Measurements from ENCODE around the gene AFAP1. TPM values are rescaled to one million over a fixed set of nuclear protein-coding genes. Genes with fewer than 3 reads are reported as not detected.

Gene AFAP1
- total and polyA plus RNA-seq, 2 donors from 2014 or later = 2.6 to 26.3 TPM

DNA sequence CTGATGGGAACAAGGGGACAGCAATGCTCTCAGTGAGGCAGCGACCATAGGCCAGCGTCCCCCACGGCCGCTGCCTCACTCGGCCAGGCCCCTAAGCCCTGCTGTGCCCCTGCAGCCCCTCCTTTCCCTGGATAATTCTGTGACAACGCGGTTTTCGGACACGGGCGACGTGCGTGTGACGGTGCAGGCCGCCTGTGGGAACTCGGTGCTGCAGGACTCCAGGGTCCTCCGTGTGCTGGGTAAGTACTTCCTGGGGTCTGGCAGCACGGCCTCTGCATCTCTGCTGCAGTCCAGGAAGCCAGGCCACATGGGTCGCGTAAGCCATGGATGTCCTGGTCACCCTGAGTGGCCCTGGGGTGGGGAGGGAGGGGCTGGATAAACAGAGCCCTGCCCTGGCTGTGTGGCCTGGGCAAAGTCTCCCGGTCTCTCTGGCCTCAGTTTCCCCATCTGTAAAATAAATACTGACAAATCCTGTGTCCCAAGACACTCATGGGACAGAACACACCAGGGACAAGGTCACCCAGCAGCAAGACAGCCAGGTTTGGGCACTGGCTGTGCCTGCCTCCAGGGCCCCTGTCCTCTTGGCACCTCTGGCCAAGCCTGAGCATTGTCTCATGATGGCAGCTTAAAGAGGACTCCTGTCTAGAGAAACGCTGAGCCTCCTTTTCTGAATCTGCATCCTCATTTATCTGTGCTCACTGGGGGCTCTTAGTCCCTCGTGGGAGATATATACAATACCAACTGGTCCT is 212.8 kb downstream of the AFAP1 start:
- Histone ChIP-seq H3K4me3 (ENCODE audit: low read length in 3 of 3) (no peak overlapping the region), H3K9ac (ENCODE audit: low read length in 3 of 3) (no peak overlapping the region), H3K9me3 (ENCODE audit: control insufficient read depth in 2 of 3, insufficient read depth in 1 of 3, low read length in 3 of 3) (peaks cover 0 to 3% (median 0%) of the 10 kb centered on the region in 3 donors), H3K27ac (ENCODE audit: low read depth in 2 of 2, low read length in 2 of 2) (no peak overlapping the region), H3K4me1 (ENCODE audit: control insufficient read depth in 2 of 3, insufficient read depth in 2 of 3, low read depth in 1 of 3, low read length in 3 of 3) (no peaks in the 10 kb centered on the region), H3K27me3 (ENCODE audit: control insufficient read depth, insufficient read depth, low read length) (no peaks in the 10 kb centered on the region), H3K36me3 (ENCODE audit: control insufficient read depth in 2 of 3, insufficient read depth in 3 of 3, low read length in 3 of 3) (no peaks in the 10 kb centered on the region)
- TF ChIP-seq, protein P1, sequence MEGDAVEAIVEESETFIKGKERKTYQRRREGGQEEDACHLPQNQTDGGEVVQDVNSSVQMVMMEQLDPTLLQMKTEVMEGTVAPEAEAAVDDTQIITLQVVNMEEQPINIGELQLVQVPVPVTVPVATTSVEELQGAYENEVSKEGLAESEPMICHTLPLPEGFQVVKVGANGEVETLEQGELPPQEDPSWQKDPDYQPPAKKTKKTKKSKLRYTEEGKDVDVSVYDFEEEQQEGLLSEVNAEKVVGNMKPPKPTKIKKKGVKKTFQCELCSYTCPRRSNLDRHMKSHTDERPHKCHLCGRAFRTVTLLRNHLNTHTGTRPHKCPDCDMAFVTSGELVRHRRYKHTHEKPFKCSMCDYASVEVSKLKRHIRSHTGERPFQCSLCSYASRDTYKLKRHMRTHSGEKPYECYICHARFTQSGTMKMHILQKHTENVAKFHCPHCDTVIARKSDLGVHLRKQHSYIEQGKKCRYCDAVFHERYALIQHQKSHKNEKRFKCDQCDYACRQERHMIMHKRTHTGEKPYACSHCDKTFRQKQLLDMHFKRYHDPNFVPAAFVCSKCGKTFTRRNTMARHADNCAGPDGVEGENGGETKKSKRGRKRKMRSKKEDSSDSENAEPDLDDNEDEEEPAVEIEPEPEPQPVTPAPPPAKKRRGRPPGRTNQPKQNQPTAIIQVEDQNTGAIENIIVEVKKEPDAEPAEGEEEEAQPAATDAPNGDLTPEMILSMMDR (IDR thresholded peaks at IDR 0.05; ENCODE audit: borderline replicate concordance, extremely low read depth, insufficient read depth) = no peak
- intact Hi-C loops (cut with DNase I) = no loop called here
- FAIRE-seq (no peak), DNase-seq (no peak)

DNA sequence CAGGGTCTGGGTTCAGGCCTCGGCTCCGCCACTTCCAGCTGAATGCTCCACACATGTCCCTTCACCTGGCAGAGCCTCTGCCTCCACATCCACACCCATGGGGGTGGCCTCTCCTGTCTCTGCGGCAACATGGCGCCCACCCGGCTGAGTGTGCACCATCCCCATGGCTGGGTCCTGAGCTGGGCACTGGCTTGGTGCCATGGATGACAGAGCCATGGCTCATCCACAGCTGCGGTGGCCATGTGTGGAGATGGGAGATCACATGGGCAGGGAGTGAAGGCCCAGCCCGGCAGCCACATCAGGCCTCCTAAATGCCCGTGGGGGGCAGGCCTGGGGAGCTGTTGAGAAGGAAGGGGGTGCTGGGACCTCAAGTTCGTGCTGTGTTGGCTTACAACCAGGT is 213.7 kb downstream of the AFAP1 start:
- Histone ChIP-seq H3K9me3 (ENCODE audit: control insufficient read depth in 2 of 3, insufficient read depth in 1 of 3, low read length in 3 of 3) (peaks cover 0 to 3% (median 0%) of the 10 kb centered on the region in 3 donors), H3K4me1 (ENCODE audit: control insufficient read depth in 2 of 3, insufficient read depth in 2 of 3, low read depth in 1 of 3, low read length in 3 of 3) (no peaks in the 10 kb centered on the region), H3K4me3 (ENCODE audit: low read length in 3 of 3) (no peak overlapping the region), H3K27ac (ENCODE audit: low read depth in 2 of 2, low read length in 2 of 2) (no peak overlapping the region), H3K27me3 (ENCODE audit: control insufficient read depth, insufficient read depth, low read length) (no peaks in the 10 kb centered on the region), H3K9ac (ENCODE audit: low read length in 3 of 3) (no peak overlapping the region), H3K36me3 (ENCODE audit: control insufficient read depth in 2 of 3, insufficient read depth in 3 of 3, low read length in 3 of 3) (no peaks in the 10 kb centered on the region)
- DNase-seq = no peak
- TF ChIP-seq, protein P1 (IDR thresholded peaks at IDR 0.05; ENCODE audit: borderline replicate concordance, extremely low read depth, insufficient read depth) = no peak
- intact Hi-C loops (cut with DNase I) = no loop called here
- no peak for FAIRE-seq

GRCh38 chr4:7723625-7724024 is 216.0 kb downstream of the AFAP1 start:
- peaks cover 0 to 3% (median 0%) of the 10 kb centered on the region in 3 donors for H3K9me3 ChIP-seq (ENCODE audit: control insufficient read depth in 2 of 3, insufficient read depth in 1 of 3, low read length in 3 of 3)
- no peaks in the 10 kb centered on the region for H3K36me3 ChIP-seq (ENCODE audit: control insufficient read depth in 2 of 3, insufficient read depth in 3 of 3, low read length in 3 of 3)
- TF ChIP-seq, protein P1 (IDR thresholded peaks at IDR 0.05; ENCODE audit: borderline replicate concordance, extremely low read depth, insufficient read depth) = no peak

More at GRCh38 chr4:7723625-7724024, 216.0 kb downstream of the AFAP1 start:
- DNase-seq (no peak), FAIRE-seq (no peak)
- intact Hi-C loops (cut with DNase I) = no loop called here
- H3K4me3 ChIP-seq (ENCODE audit: low read length in 3 of 3) = no peak overlapping the region
- H3K9ac ChIP-seq (ENCODE audit: low read length in 3 of 3) = no peak overlapping the region
- no peak overlapping the region for H3K27ac ChIP-seq (ENCODE audit: low read depth in 2 of 2, low read length in 2 of 2)
- H3K27me3 ChIP-seq (ENCODE audit: control insufficient read depth, insufficient read depth, low read length) = no peaks in the 10 kb centered on the region
- H3K4me1 ChIP-seq (ENCODE audit: control insufficient read depth in 2 of 3, insufficient read depth in 2 of 3, low read depth in 1 of 3, low read length in 3 of 3) = peaks cover 0 to 2% (median 0%) of the 10 kb centered on the region in 3 donors

Measured in kidney (tissue), 14 donors.